ENCODE data around the gene IFNA8. TPM values are rescaled to one million over a fixed set of nuclear protein-coding genes. Genes with fewer than 3 reads are reported as not detected.

Gene IFNA8
- total RNA-seq, 1 donor from 2014 or later: not detected

DNA sequence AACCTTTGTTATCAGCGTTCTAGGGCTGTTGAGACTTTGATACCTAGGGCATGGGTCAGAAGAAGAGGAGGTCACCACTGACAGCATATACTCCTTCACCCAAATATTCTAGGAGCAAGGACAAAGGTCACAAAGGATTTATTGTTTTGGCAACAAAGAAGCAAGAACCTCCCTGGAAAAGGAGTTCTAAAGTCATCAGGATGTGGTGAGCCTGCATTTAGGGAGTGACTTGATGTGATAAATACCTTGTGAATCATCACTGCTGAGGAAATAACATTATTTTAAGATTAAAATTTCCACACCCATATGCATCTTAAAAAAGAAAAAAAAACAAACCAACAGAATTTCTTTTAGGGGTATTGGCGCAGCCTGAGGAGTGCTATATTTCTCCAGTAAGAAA, 45.2 kb downstream of the IFNA8 start:
- H3K27ac Mint-ChIP-seq: no peak overlapping the region
- ChIA-PET CTCF (interaction anchor here (0.9 to 5.5 kb wide), 4 partner anchors 11 to 129 kb away, joined by 3 to 64 read pairs (median 6); no protein-coding TSS in a partner anchor), POLR2A (no interaction called here)
- ATAC-seq (ENCODE audit: low read depth) (no peak), DNase-seq (no peak)
- TF ChIP-seq, protein P1, sequence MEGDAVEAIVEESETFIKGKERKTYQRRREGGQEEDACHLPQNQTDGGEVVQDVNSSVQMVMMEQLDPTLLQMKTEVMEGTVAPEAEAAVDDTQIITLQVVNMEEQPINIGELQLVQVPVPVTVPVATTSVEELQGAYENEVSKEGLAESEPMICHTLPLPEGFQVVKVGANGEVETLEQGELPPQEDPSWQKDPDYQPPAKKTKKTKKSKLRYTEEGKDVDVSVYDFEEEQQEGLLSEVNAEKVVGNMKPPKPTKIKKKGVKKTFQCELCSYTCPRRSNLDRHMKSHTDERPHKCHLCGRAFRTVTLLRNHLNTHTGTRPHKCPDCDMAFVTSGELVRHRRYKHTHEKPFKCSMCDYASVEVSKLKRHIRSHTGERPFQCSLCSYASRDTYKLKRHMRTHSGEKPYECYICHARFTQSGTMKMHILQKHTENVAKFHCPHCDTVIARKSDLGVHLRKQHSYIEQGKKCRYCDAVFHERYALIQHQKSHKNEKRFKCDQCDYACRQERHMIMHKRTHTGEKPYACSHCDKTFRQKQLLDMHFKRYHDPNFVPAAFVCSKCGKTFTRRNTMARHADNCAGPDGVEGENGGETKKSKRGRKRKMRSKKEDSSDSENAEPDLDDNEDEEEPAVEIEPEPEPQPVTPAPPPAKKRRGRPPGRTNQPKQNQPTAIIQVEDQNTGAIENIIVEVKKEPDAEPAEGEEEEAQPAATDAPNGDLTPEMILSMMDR (IDR thresholded peaks at IDR 0.05): no peak
- H3K9me3 Mint-ChIP-seq: no peaks in the 10 kb centered on the region
- no peaks in the 10 kb centered on the region for H3K4me1 Mint-ChIP-seq
- no peak overlapping the region for H3K4me3 Mint-ChIP-seq
- intact Hi-C loops (cut with micrococcal nuclease): no loop called here
- peaks cover 41% of the 10 kb centered on the region for H3K27me3 Mint-ChIP-seq
- H3K36me3 Mint-ChIP-seq (ENCODE audit: low read depth): no peaks in the 10 kb centered on the region

DNA sequence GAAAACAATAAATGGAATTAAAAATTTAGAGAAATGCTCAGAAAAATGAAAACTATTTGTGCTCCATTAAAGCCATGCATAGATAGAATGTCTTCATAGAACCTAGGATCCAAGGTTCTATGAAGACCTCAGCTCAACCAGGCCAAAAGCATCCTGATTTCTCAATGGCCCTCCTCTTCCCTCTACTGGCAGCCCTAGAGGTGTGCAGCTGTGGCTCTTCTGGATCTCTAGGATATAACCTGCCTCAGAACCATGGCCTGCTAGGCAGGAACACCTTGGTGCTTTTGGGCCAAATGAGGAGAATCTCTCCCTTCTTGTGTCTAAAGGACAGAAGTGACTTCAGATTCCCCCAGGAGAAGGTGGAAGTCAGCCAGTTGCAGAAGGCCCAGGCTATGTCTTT, 46.4 kb downstream of the IFNA8 start:
- TF ChIP-seq, protein P1 (IDR thresholded peaks at IDR 0.05): no peak
- intact Hi-C loops (cut with micrococcal nuclease): loop anchor here (1.0 to 5.0 kb wide), 5 partner anchors 129 to 258 kb away; no protein-coding TSS in a partner anchor
- Mint-ChIP-seq H3K4me1 (no peaks in the 10 kb centered on the region), H3K27me3 (peaks cover 33% of the 10 kb centered on the region), H3K9me3 (no peaks in the 10 kb centered on the region), H3K4me3 (no peak overlapping the region), H3K36me3 (ENCODE audit: low read depth) (no peaks in the 10 kb centered on the region), H3K27ac (no peak overlapping the region)
- ChIA-PET CTCF (interaction anchor here (0.8 to 5.5 kb wide), 17 partner anchors 11 to 328 kb away, joined by 3 to 64 read pairs (median 4); partner anchors contain the start of gene KLHL9), POLR2A (interaction anchor here (0.9 kb wide), 1 partner anchor 129 kb away, joined by 4 read pairs; no protein-coding TSS in a partner anchor)
- no peak for DNase-seq
- ATAC-seq (ENCODE audit: low read depth): peak; percentile 75

Other genes starting within 250 kb of the IFNA8 start
- not detected in 2 replicates for gene IFNA21, start 242.5 kb upstream of the IFNA8 start, total RNA-seq
- not detected in 2 replicates for gene IFNA4, start 221.5 kb upstream of the IFNA8 start, total RNA-seq
- not detected in 2 replicates for gene IFNA7, start 206.9 kb upstream of the IFNA8 start, total RNA-seq
- gene IFNA10, start 202.0 kb upstream of the IFNA8 start, total RNA-seq: not detected in 2 replicates
- gene IFNA16, start 191.8 kb upstream of the IFNA8 start, total RNA-seq: not detected in 2 replicates
- not detected in 2 replicates for gene IFNA17, start 180.9 kb upstream of the IFNA8 start, total RNA-seq
- gene IFNA14, start 169.1 kb upstream of the IFNA8 start, total RNA-seq: not detected in 2 replicates
- not detected in 2 replicates for gene IFNA5, start 103.8 kb upstream of the IFNA8 start, total RNA-seq
- gene KLHL9, start 73.7 kb upstream of the IFNA8 start, total RNA-seq: 13.1 and 13.8 TPM in 2 replicates
- gene IFNA6, start 58.2 kb upstream of the IFNA8 start, total RNA-seq: not detected in 2 replicates
- gene IFNA13, start 41.1 kb upstream of the IFNA8 start, total RNA-seq: not detected in 2 replicates
- gene IFNA2, start 23.7 kb upstream of the IFNA8 start, total RNA-seq: not detected in 2 replicates
- gene IFNA1, start 31.3 kb downstream of the IFNA8 start, total RNA-seq: not detected in 2 replicates
- not detected in 2 replicates for gene IFNE, start 73.2 kb downstream of the IFNA8 start, total RNA-seq